Inflammatory macrophage (primary cell): ENCODE data around the gene KRT15.

Source experiments
- DNase-seq, 2 donors: peaks; one replicate each; pipeline ENCODE4 v3.0.0-alpha.2; 2020 to 2022

Gene KRT15

GRCh38 chr17:41523787-41524186, 5.1 kb upstream of the KRT15 start:
- DNase-seq = no peak

DNA sequence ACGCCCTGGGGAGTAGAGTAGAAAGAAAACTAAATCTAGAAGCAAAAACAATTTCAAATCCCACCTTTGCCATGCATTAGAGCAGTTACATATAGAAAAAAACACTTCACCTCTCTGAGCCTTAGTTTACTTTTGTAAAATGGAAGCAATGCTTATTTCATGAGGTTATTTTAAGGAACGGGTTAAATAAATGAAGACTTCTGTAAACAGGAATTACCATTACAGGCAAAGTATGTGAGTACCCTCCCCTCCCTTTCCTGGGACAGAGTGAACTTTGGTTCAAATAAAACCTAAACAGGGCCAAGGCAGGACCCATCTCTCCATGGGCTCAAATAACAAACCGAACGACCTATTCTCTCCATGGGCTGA, 4.5 kb upstream of the KRT15 start:
- no peak for DNase-seq

DNA sequence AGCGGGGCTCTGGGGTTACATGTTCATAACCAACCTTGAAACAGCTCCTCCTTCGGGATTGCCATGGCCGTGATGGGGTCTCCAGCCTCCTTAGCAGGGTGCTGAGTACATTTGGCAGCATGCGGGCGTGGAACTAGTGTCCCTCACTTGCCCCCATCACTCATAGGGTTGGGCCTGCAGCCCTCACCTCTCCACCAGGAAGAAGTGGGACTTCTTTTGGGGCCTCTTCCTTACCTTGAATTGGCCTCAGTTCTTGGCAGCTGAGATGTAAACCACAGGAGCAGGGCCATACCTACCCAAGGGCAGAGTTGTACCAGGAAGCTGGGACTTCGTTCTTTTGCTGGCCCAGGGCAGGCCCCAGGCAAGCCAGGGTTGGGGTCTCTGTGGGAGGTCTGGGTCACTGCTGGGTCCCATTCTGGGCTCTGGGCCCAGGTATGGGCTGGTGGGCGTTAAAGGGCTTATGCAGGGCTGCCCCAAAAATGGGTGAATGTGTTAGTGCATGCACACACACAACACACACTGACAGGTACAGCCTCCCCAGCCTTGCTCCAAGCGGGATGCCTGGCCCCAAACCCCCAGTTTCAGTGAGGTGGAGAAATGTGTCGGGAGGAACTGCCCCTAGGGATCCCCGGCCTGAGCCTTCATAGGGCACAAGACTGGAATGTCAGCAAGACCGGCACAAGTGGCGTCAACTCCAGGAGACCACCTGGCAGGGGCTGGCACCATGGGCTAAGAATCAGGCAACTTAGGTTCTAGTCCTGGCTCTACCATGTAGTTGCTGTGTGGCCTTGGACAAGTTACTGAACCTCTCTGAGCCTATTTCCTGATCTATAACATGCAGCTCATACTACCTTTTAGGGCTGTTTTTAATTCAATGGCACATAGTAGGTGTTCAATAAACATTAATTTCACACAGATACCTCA, 3.9 kb upstream of the KRT15 start:
- DNase-seq = no peak

DNA sequence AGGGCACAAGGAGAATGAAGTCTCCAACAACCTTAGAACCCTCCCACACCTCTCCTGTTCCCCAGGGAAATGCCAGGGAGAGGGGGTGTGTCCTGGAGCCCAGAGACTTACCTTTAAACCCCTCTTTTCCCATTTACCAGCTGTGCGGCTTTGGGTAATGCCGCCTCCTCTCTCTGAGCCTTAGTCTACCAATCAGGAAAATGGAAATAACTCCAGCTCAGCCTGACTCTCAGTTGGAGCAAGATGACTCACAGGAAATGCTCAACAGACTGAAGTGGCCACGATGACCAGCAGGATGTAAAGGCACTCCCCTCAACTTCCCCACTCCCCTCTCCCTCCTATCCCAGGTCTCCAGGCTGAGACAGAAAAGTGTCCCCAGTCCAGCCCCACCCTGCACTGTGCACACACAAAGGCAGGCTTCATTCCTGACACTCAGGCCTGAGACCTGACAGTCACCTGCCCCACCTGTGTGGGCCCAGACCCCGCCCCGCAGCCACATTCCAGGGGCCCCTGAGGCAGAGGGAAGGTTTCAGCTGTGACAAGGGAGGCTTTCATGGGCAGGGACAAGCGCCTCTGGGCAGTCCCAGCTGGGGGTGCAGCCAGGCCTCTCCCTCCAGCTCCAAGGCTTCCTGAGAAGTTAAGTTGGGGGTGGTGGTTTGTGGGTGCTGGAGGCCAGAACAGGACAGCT, 3.0 kb upstream of the KRT15 start:
- DNase-seq = peak; percentile 13 to 25

GRCh38 chr17:41520821-41521521, 2.3 kb upstream of the KRT15 start:
- DNase-seq = no peak

DNA sequence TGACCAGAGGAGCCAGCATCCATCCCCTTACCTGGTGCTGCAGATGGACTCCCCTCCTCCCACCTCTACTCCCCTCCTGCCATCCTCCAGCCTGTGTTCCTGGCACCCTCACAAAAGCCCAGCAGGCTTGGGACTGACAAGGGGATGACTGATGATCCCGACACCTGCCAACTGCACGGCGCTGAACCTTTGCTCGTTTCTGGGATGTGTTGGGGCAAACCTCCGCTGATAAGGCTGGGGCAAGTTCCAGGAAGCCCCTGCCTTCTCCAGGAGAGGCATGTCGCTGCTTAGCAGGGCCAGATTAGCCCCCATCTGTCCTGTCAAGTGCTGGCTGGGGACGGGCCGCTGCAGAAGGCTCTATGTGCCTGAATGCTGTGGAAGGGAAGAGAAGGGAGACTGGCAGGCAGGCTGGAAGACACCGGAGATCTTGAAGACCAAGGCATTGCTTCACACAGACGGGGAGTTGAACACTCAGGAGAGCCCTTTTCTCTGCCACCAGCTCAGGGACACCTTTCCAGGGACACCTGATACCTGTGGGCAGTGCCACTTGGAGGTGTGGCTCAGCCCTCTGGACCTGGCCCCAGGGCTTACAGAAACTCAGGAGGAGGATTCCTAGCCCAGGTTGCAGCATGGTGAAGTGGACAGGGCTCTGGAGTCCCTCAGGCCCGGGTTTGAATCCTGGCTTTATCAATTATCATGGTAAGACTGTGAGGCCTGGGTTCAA, 973 bp upstream of the KRT15 start:
- no peak for DNase-seq

DNA sequence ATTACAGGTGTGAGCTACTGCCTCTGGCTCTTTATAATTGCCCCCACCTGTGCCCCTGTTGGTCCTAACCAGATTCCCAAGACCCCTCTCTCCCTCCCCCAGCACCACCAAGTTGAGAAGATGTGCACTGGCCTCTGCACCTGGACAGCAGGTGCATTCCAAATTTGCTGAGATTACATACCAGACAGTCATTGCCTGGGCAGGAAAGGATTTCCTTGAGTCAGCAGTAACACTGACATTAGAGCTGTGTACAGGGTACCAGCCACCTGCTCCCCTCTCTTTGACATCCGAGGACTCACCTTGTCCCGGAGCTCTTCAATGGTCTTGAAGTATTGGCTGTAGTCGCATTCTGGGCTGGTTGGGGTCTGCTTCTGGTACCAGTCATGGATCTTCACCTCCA, 659 bp downstream of the KRT15 start:
- DNase-seq = no peak

DNA sequence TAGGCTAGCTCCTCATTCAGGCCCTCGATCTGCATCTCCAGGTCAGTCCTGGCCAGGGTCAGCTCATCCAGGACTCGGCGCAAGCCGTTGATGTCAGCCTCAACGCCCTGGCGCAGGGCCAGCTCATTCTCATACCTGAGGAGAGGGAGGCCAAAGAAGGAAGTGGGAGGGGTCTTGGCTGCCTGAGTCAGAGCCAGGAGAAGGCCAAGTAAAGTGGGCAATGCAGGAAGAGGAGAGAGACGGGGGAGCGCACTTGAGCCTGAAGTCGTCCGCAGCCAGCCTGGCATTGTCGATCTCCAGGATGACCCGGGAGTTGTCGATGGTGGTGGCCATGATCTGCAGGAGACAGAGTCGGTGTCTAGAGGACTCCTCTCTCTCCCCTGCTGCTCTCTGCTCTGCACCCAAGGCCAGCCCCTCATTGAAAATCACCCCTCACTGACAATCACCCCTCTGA, 1.8 kb downstream of the KRT15 start:
- DNase-seq = no peak

DNA sequence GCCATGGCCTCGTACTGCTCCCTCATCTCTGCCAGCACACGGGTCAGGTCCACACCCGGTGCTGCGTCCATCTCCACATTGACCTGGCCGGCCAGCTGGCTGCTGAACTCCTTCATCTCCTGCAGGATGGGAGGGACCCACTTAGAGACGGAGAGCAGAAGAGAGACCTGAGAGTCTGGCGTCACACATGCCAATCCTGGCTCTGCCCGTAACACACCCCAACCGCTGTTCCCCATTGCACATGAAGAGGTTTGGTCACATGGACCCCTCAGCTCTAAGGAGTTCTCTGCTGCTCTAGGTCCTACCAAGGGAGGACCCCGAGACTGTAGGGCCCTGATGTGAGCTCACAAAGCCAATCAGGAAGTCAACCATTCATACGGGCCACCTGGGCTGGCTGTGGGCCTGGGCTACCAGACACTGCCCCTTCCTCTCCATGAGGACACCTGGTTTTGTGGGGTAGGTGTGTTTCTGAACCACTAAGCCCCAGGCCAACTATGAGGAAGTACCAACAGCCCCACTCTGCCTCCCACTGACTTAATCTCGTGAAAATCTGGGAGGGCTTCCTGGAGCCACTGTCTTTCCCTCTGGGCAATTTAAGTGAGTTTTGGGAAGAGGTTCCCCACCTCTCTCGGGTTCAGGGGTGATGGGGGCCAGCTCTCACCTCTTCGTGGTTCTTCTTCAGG, 2.4 kb downstream of the KRT15 start:
- no peak for DNase-seq

DNA sequence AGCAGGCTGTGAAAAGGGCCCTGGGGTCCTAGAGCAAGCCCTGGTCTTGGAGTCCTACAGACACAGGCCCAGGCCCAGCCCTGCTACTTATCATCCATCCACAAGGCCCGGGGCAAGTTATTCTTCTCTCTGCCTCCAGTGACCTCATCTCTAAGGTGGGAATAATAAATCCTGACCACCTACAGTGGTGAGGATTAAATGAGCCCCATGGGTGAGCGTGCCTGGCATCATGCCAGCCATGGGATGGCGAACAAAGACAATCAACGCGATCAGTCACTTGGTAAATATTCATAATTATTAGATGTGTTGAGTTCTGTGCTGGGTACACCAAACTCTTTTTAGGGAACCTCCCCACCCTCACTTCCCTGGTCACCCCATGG, 5.5 kb downstream of the KRT15 start:
- no peak for DNase-seq

DNA sequence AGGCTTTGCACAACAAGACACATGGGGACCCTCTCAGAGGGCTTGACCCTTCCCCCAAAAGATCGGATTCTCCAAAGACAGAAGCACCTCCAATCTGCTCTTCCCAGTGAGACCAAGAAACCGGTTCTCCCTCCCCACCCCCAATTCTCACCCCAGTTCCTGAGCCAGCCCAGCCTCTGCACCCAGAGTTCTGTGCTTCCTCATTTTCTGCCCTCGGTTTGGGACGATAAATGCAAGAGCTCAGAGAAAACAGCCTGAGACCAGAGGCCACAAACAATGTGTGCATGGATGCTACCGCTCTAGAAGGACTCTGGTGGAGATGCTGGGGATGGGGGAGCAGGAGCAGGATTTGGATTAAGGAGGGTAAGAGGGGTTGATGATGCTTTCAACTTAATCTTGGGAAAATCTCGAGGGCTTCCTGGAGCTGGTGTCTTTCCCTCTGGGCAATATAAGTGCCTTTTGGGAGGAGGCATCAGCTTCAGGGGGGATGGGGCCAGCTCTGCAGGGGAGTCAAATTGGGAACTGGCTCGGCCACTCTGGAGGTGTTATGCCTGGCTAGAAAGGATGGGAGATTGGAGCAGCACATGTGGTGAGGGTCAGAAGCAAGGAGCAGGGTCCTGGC, 6.0 kb downstream of the KRT15 start:
- DNase-seq = peak; percentile 45 to 50

GRCh38 chr17:41511716-41512115, 7.0 kb downstream of the KRT15 start:
- no peak for DNase-seq

DNA sequence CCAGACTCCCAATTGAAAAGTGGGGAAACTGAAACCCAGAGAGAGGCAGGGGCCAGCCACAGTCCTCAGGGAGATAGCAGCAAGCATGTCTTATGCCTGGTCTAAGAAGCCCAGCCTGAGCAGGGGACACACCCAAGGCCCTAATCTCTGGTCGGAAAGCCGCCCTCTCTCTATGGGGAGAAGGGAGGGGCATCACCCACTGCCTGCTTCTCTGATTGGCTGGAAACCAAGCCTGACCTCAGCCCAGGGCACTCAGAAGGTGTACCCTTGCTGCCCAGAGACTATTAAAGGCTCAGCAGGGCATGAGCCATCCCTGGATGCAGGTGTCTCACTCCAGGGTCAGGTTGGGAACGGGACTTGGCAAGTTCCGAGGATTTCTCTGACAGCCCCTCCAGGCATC, 7.6 kb downstream of the KRT15 start:
- no peak for DNase-seq

DNA sequence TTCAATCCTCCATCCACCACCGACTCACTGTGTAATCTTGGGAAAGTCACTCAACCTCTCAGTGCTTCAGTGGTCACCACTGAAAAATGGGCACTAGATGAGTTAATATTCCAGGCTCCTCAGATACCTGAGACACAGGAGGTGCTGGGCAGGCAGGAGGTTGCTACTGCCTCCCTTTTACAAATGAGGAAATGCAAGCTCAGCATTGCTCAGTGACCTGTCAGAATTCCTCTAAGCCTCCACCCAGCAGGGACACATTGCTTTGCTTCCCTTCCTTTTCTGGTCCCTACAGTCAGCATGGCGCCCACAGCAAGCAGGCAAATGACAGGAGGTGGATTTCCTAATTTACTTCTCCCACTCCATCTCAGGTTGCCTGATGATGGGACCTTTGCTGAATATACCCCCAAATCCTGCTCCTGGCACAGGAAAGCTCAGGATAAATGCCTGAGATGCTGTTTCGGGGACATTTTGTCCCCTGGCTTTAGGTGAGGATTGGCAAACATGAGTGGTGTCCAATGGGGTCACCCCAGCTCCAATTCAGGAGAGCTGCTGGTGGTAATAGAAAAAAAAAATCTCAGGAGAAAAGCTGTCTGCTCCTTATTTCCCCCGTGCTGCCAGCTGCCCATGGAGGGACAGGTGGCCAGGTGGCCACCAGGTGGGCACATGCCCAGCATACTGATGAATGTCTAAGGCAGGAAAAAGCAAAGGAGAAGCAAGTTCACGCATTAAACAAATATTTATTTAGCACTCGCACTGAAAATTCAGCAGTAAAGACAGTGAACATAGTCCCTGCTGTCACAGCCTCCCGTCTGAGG, 8.2 kb downstream of the KRT15 start:
- no peak for DNase-seq

GRCh38 chr17:41507315-41507880, 11.3 kb downstream of the KRT15 start:
- no peak for DNase-seq

- peak; percentile 32 to 42 for DNase-seq
Observed at GRCh38 chr17:41505809-41506767, 12.6 kb downstream of the KRT15 start.

- no peak for DNase-seq
Observed at GRCh38 chr17:41505007-41505808, 13.5 kb downstream of the KRT15 start, which contains the start of gene KRT13. Gene KRT13, minus strand, starts transcription at chr17:41505612. Its CDS starts 62 bp downstream, at chr17:41505550.
